ENCODE measurements around the gene ACOX3. TPM values are rescaled to one million over a fixed set of nuclear protein-coding genes. Genes with fewer than 3 reads are reported as not detected.

ACOX3 gene
- total RNA-seq, 1 experiment from 2014 or later = 21.0 TPM

DNA sequence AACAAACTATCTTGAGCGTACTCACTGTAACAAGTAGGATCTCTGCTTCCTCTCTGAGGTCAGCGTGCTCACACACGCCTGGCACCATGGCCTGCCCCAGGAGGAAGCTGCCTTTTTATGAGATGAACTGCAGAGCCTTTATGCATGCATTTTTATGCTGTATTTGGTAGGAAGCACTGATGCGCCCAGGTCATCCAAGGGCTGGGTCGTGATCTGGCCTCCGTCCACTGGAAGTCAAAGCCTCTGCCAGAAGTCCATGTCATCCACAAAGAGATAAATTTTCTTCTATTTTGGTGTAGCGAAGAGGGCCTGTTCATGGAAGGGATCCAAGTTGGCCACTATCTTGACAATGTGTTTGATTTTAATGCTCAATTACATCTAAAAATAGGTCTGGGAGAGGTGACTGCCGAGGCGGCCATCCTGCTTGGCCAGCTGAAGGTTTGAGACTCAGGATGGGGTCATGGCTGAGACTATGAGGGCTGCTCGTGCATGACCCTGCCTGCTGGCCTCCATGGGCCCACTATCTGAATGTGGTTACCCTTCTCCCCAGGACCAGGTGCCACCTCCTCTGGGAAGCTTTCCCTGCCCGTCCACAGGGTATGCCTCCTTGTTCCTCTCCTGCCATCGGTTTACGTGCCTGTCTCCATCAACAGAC is 120.7 kb downstream of the ACOX3 start:
- Histone ChIP-seq H3K36me3 (ENCODE audit: low read depth) (no peaks in the 10 kb centered on the region), H3K4me1 (replicated peaks; ENCODE audit: insufficient read depth) (peaks cover 20% of the 10 kb centered on the region), H3K9me2 (ENCODE audit: insufficient read depth) (no peaks in the 10 kb centered on the region), H3K9me3 (ENCODE audit: insufficient read depth, low read depth) (no peaks in the 10 kb centered on the region), H3F3A (ENCODE audit: insufficient read depth, low read depth) (no peaks in the 10 kb centered on the region), H3K4me2 (no peak overlapping the region), H3K4me3 (no peak overlapping the region), H2AFZ (no peak overlapping the region), H4K20me1 (ENCODE audit: insufficient read depth) (no peaks in the 10 kb centered on the region), H3K79me2 (ENCODE audit: low read depth) (no peaks in the 10 kb centered on the region), H3K27ac (no peak overlapping the region), H3K27me3 (ENCODE audit: insufficient read depth, low read depth) (no peaks in the 10 kb centered on the region)
- no peak for DNase-seq
- BruUV-seq (replicated peaks) = no TSS peak
- intact Hi-C loops (cut with micrococcal nuclease; ENCODE audit: unreplicated experiment) = loop anchor here (5.0 kb wide), 1 partner anchor 53 kb away; the partner anchor contains the start of gene HTRA3
- ChIA-PET CTCF (no interaction called here), POLR2A (ENCODE audit: unreplicated experiment) (no interaction called here)
- no peak for TF ChIP-seq EZH2 (IDR thresholded peaks at IDR 0.05; ENCODE audit: low read depth)
- TF ChIP-seq, protein P1, sequence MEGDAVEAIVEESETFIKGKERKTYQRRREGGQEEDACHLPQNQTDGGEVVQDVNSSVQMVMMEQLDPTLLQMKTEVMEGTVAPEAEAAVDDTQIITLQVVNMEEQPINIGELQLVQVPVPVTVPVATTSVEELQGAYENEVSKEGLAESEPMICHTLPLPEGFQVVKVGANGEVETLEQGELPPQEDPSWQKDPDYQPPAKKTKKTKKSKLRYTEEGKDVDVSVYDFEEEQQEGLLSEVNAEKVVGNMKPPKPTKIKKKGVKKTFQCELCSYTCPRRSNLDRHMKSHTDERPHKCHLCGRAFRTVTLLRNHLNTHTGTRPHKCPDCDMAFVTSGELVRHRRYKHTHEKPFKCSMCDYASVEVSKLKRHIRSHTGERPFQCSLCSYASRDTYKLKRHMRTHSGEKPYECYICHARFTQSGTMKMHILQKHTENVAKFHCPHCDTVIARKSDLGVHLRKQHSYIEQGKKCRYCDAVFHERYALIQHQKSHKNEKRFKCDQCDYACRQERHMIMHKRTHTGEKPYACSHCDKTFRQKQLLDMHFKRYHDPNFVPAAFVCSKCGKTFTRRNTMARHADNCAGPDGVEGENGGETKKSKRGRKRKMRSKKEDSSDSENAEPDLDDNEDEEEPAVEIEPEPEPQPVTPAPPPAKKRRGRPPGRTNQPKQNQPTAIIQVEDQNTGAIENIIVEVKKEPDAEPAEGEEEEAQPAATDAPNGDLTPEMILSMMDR (conservative IDR thresholded peaks at IDR 0.05) = no peak

DNA sequence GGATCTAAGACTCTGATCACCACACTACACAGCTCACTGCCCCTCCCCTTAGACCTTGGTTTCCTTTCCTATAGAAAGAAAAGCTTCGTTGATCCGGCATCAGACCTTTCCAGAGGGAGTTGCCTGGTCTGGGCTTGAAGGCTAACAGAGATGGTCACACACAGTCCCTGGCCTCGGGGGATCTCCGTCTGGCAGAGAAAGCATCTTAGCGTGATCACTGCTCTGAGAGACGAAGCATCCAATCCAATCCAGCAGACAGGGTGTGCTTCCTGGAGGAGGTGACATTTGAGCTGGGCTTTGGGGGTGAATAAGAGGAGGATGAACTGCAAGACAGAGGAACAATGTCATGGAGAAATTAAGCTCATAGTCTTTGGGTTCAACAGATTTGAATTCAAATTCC is 121.5 kb downstream of the ACOX3 start:
- CTCF ChIA-PET = no interaction called here
- no peak overlapping the region for H3K4me3 ChIP-seq

DNA sequence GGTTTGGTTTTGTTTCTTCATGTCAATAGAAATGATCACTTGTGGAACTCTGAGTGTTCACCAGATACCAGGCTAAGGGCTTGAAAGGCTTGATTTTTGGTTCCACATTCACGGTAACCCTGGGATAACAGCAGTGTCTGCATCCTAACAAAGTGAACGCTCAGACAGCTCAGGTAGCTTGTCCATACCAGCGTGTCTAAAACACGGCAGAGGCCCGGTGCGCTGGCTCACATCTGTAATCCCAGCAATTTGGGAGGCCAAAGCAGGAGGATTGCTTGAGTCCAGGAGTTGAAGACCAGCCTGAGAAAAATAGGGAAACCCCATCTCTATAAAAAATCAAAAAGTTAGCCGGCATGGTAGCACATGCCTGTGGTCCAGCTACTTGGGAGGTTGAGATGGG is 122.0 kb downstream of the ACOX3 start:
- no TSS peak for BruUV-seq (replicated peaks)
- no peaks in the 10 kb centered on the region for H3K79me2 ChIP-seq (ENCODE audit: low read depth)
- no peak overlapping the region for H2AFZ ChIP-seq
- no peaks in the 10 kb centered on the region for H4K20me1 ChIP-seq (ENCODE audit: insufficient read depth)
- no peaks in the 10 kb centered on the region for H3K9me2 ChIP-seq (ENCODE audit: insufficient read depth)
- 0 out of 2 replicates have a peak, but pooled peaks cover 4% of the 10 kb centered on the region for H3F3A ChIP-seq (ENCODE audit: insufficient read depth, low read depth)
- intact Hi-C loops (cut with micrococcal nuclease; ENCODE audit: unreplicated experiment) = loop anchor here (5.0 kb wide), 1 partner anchor 51 kb away; the partner anchor contains the start of gene HTRA3
- DNase-seq = no peak
- no peaks in the 10 kb centered on the region for H3K36me3 ChIP-seq (ENCODE audit: low read depth)
- peaks cover 24% of the 10 kb centered on the region for H3K4me1 ChIP-seq (replicated peaks; ENCODE audit: insufficient read depth)
- TF ChIP-seq, protein P1 (conservative IDR thresholded peaks at IDR 0.05) = no peak
- no peaks in the 10 kb centered on the region for H3K27me3 ChIP-seq (ENCODE audit: insufficient read depth, low read depth)
- CTCF ChIA-PET = no interaction called here
- POLR2A ChIA-PET (ENCODE audit: unreplicated experiment) = no interaction called here
- no peak overlapping the region for H3K4me3 ChIP-seq
- H3K4me2 ChIP-seq = no peak overlapping the region
- no peak overlapping the region for H3K27ac ChIP-seq
- H3K9me3 ChIP-seq (ENCODE audit: insufficient read depth, low read depth) = no peaks in the 10 kb centered on the region

More for the DNA sequence above, 121.5 kb downstream of the ACOX3 start:
- 0 out of 2 replicates have a peak, but pooled peaks cover 4% of the 10 kb centered on the region for H3F3A ChIP-seq (ENCODE audit: insufficient read depth, low read depth)
- H2AFZ ChIP-seq = no peak overlapping the region
- no peak overlapping the region for H3K4me2 ChIP-seq
- no peaks in the 10 kb centered on the region for H4K20me1 ChIP-seq (ENCODE audit: insufficient read depth)
- no peak for TF ChIP-seq EZH2 (IDR thresholded peaks at IDR 0.05; ENCODE audit: low read depth)
- TF ChIP-seq, protein P1 (conservative IDR thresholded peaks at IDR 0.05) = no peak
- no peaks in the 10 kb centered on the region for H3K79me2 ChIP-seq (ENCODE audit: low read depth)
- no peaks in the 10 kb centered on the region for H3K9me3 ChIP-seq (ENCODE audit: insufficient read depth, low read depth)
- intact Hi-C loops (cut with micrococcal nuclease; ENCODE audit: unreplicated experiment) = loop anchor here (5.0 kb wide), 1 partner anchor 52 kb away; the partner anchor contains the start of gene HTRA3
- no TSS peak for BruUV-seq (replicated peaks)
- no peaks in the 10 kb centered on the region for H3K36me3 ChIP-seq (ENCODE audit: low read depth)
- H3K4me1 ChIP-seq (replicated peaks; ENCODE audit: insufficient read depth) = peaks cover 24% of the 10 kb centered on the region
- POLR2A ChIA-PET (ENCODE audit: unreplicated experiment) = no interaction called here
- DNase-seq = no peak
- no peak overlapping the region for H3K27ac ChIP-seq
- no peaks in the 10 kb centered on the region for H3K9me2 ChIP-seq (ENCODE audit: insufficient read depth)
- H3K27me3 ChIP-seq (ENCODE audit: insufficient read depth, low read depth) = no peaks in the 10 kb centered on the region
